ENCODE results near the gene FAM163B.

Gene FAM163B

DNA sequence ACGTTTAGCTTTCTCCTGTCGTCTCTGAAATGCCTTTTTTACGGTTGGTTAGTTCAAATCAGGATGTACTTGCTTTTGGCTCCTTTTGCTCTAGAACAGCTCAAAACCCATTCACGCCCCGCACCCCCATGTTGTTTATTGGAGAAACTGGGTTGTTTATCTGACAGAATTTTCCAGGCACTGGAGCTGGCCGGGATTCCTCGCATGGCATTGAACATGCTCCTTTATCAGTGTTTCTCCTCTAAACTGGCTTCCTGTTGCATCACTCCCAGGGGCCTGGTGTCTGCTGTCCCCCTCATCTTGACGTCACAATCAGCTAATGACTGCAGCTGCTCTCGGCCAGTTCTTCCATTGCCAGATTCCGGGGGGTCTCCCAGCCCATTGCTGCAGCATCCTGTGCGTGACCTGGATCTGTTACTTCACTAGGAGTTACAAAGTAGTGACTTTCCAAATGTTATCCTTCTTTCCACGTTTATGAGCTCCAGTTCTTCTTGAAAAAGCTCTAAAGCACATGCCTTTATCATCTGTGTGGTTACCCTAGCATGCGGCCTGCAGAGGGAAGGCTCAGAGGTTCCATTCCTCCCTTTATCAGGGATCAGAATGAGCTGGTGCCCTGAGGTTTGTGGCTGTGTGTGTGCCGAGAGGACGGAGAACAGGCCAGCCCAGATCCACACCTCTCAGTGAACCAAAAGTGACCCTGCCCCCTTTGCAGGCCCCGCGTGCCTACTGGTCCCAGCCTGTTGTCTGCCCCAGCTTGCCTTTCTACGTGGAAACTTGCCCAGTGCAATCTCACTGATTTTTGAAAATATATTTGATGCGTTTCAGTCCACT, 27.5 kb downstream of the FAM163B start:
- ChIA-PET POLR2A (interaction anchor here (0.7 kb wide), 1 partner anchor 11 kb away, joined by 3 read pairs; no protein-coding TSS in a partner anchor), CTCF (interaction anchor here (0.6 to 0.8 kb wide), 6 partner anchors 11 to 1504 kb away, joined by 3 to 4 read pairs (median 3); no protein-coding TSS in a partner anchor)
- H3K4me1 ChIP-seq (ENCODE audit: control insufficient read depth, insufficient read depth, low read length) = peaks cover 13% of the 10 kb centered on the region
- no peak overlapping the region for H3K27ac ChIP-seq (ENCODE audit: extremely low read depth, low read depth, low read length)
- H3K9me3 ChIP-seq (ENCODE audit: control insufficient read depth, insufficient read depth, low read depth, low read length) = no peaks in the 10 kb centered on the region
- no peak overlapping the region for H3K4me3 ChIP-seq (ENCODE audit: low read depth, low read length)
- no peaks in the 10 kb centered on the region for H3K36me3 ChIP-seq (ENCODE audit: control insufficient read depth in 2 of 2, insufficient read depth in 1 of 2, low read length in 2 of 2)
- TF ChIP-seq OSR2 (tag by site-specific recombination; IDR thresholded peaks at IDR 0.05) (no peak), HOXC10 (CRISPR knock-in tag; IDR thresholded peaks at IDR 0.05) (no peak), ZNF335 (tag by site-specific recombination; conservative IDR thresholded peaks at IDR 0.05) (peak; percentile 40; the same call in 1 of the 2 replicates)

DNA sequence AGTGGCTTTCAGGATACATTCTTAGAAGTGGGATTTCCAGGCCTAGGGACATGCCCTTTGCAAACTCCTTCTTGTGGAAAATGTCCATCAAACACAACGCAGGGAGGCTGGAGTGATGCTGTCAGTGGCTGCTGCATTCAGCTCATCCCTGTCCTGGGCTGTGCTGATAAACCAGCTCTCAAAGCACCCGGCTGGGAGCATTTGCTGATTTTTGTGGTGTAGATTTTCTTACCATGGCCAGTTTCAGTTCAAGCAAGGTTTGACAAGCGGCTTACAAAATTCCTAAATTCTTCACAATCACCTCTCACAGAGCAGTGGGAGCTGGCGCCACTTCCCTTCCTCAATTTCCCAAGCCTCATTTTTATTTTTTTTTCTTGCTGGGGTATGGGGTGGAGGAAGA, 28.2 kb downstream of the FAM163B start:
- Histone ChIP-seq H3K36me3 (ENCODE audit: control insufficient read depth in 2 of 2, insufficient read depth in 1 of 2, low read length in 2 of 2) (no peaks in the 10 kb centered on the region), H3K27ac (ENCODE audit: extremely low read depth, low read depth, low read length) (no peak overlapping the region), H3K9me3 (ENCODE audit: control insufficient read depth, insufficient read depth, low read depth, low read length) (no peaks in the 10 kb centered on the region), H3K4me1 (ENCODE audit: control insufficient read depth, insufficient read depth, low read length) (peaks cover 13% of the 10 kb centered on the region), H3K4me3 (ENCODE audit: low read depth, low read length) (no peak overlapping the region)
- POLR2A ChIA-PET = no interaction called here
- CTCF ChIA-PET = interaction anchor here (0.6 to 0.8 kb wide), 5 partner anchors 10 to 1505 kb away, joined by 3 to 4 read pairs (median 3); no protein-coding TSS in a partner anchor
- TF ChIP-seq ZNF23 (tag by site-specific recombination; IDR thresholded peaks at IDR 0.05; ENCODE audit: borderline replicate concordance) (no peak), ZNF19 (tag by site-specific recombination; IDR thresholded peaks at IDR 0.05; ENCODE audit: low read depth) (no peak), ZNF274 (IDR thresholded peaks at IDR 0.05; ENCODE audit: low read length) (no peak), ZNF274 (tag by site-specific recombination; IDR thresholded peaks at IDR 0.05; ENCODE audit: borderline replicate concordance) (no peak), ZBTB20 (tag by site-specific recombination; IDR thresholded peaks at IDR 0.05) (no peak), ZNF777 (tag by site-specific recombination; IDR thresholded peaks at IDR 0.05; ENCODE audit: borderline replicate concordance) (no peak), HOXD13 (CRISPR knock-in tag; IDR thresholded peaks at IDR 0.05; ENCODE audit: borderline replicate concordance) (no peak), ZFP69B (tag by site-specific recombination; IDR thresholded peaks at IDR 0.05) (no peak), ZBTB8A (tag by site-specific recombination; IDR thresholded peaks at IDR 0.05) (no peak), ZNF623 (tag by site-specific recombination; IDR thresholded peaks at IDR 0.05) (no peak), ZNF514 (tag by site-specific recombination; IDR thresholded peaks at IDR 0.05) (no peak)
- TF ChIP-seq, protein P1, sequence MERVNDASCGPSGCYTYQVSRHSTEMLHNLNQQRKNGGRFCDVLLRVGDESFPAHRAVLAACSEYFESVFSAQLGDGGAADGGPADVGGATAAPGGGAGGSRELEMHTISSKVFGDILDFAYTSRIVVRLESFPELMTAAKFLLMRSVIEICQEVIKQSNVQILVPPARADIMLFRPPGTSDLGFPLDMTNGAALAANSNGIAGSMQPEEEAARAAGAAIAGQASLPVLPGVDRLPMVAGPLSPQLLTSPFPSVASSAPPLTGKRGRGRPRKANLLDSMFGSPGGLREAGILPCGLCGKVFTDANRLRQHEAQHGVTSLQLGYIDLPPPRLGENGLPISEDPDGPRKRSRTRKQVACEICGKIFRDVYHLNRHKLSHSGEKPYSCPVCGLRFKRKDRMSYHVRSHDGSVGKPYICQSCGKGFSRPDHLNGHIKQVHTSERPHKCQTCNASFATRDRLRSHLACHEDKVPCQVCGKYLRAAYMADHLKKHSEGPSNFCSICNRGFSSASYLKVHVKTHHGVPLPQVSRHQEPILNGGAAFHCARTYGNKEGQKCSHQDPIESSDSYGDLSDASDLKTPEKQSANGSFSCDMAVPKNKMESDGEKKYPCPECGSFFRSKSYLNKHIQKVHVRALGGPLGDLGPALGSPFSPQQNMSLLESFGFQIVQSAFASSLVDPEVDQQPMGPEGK (tag by site-specific recombination; IDR thresholded peaks at IDR 0.05) = no peak
- TF ChIP-seq, protein P2, sequence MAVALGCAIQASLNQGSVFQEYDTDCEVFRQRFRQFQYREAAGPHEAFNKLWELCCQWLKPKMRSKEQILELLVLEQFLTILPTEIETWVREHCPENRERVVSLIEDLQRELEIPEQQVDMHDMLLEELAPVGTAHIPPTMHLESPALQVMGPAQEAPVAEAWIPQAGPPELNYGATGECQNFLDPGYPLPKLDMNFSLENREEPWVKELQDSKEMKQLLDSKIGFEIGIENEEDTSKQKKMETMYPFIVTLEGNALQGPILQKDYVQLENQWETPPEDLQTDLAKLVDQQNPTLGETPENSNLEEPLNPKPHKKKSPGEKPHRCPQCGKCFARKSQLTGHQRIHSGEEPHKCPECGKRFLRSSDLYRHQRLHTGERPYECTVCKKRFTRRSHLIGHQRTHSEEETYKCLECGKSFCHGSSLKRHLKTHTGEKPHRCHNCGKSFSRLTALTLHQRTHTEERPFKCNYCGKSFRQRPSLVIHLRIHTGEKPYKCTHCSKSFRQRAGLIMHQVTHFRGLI (tag by site-specific recombination; IDR thresholded peaks at IDR 0.05) = no peak
- TF ChIP-seq, protein P3, sequence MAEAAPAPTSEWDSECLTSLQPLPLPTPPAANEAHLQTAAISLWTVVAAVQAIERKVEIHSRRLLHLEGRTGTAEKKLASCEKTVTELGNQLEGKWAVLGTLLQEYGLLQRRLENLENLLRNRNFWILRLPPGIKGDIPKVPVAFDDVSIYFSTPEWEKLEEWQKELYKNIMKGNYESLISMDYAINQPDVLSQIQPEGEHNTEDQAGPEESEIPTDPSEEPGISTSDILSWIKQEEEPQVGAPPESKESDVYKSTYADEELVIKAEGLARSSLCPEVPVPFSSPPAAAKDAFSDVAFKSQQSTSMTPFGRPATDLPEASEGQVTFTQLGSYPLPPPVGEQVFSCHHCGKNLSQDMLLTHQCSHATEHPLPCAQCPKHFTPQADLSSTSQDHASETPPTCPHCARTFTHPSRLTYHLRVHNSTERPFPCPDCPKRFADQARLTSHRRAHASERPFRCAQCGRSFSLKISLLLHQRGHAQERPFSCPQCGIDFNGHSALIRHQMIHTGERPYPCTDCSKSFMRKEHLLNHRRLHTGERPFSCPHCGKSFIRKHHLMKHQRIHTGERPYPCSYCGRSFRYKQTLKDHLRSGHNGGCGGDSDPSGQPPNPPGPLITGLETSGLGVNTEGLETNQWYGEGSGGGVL (tag by site-specific recombination; IDR thresholded peaks at IDR 0.05) = no peak
- TF ChIP-seq, protein P4, sequence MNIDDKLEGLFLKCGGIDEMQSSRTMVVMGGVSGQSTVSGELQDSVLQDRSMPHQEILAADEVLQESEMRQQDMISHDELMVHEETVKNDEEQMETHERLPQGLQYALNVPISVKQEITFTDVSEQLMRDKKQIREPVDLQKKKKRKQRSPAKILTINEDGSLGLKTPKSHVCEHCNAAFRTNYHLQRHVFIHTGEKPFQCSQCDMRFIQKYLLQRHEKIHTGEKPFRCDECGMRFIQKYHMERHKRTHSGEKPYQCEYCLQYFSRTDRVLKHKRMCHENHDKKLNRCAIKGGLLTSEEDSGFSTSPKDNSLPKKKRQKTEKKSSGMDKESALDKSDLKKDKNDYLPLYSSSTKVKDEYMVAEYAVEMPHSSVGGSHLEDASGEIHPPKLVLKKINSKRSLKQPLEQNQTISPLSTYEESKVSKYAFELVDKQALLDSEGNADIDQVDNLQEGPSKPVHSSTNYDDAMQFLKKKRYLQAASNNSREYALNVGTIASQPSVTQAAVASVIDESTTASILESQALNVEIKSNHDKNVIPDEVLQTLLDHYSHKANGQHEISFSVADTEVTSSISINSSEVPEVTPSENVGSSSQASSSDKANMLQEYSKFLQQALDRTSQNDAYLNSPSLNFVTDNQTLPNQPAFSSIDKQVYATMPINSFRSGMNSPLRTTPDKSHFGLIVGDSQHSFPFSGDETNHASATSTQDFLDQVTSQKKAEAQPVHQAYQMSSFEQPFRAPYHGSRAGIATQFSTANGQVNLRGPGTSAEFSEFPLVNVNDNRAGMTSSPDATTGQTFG (tag by site-specific recombination; IDR thresholded peaks at IDR 0.05; ENCODE audit: borderline replicate concordance) = no peak
